ENCODE measurements around the gene ACKR2.

GRCh38 chr3:42820746-42821051, 11.5 kb downstream of the ACKR2 start:
- TF ChIP-seq CTCF (IDR thresholded peaks at IDR 0.05) = no peak
- no peak for TF ChIP-seq POLR2A (IDR thresholded peaks at IDR 0.05)

Measured in thyroid gland (tissue), 4 donors.